ENCODE results near the gene JUNB.

Gene JUNB

GRCh38 chr19:12806242-12807081, 15.2 kb downstream of the JUNB start, which contains the start of gene RNASEH2A (continued):
- TF ChIP-seq BCL11B (tag by site-specific recombination; IDR thresholded peaks at IDR 0.05; ENCODE audit: low read depth) = peak; percentile 72; the same call in 1 of the 2 replicates
- TF ChIP-seq ZBTB8A (tag by site-specific recombination; IDR thresholded peaks at IDR 0.05) = peak; percentile 82
- TF ChIP-seq FEZF1 (tag by site-specific recombination; IDR thresholded peaks at IDR 0.05) = no peak
- TF ChIP-seq HOXD13 (CRISPR knock-in tag; IDR thresholded peaks at IDR 0.05; ENCODE audit: borderline replicate concordance) = no peak
- no peak for TF ChIP-seq ZNF350 (tag by site-specific recombination; IDR thresholded peaks at IDR 0.05)
- no peak for TF ChIP-seq ZNF830 (tag by site-specific recombination; IDR thresholded peaks at IDR 0.05; ENCODE audit: low read depth)
- TF ChIP-seq WT1 (tag by site-specific recombination; IDR thresholded peaks at IDR 0.05) = peak; percentile 30; the same call in 1 of the 2 replicates
- TF ChIP-seq PRDM10 (tag by site-specific recombination; IDR thresholded peaks at IDR 0.05) = peak; percentile 99
- TF ChIP-seq ZBTB11 (tag by site-specific recombination; conservative IDR thresholded peaks at IDR 0.05; ENCODE audit: low read depth) = peak; percentile 40
- TF ChIP-seq SP2 (tag by site-specific recombination; IDR thresholded peaks at IDR 0.05) = peak; percentile 77
- TF ChIP-seq ZNF292 (tag by site-specific recombination; IDR thresholded peaks at IDR 0.05; ENCODE audit: borderline replicate concordance, low read depth) = no peak
- TF ChIP-seq MYNN (tag by site-specific recombination; IDR thresholded peaks at IDR 0.05; ENCODE audit: borderline replicate concordance) = no peak
- TF ChIP-seq ZSCAN23 (tag by site-specific recombination; IDR thresholded peaks at IDR 0.05) = peak; percentile 74; the same call in 1 of the 2 replicates
- TF ChIP-seq GLIS2 (tag by site-specific recombination; IDR thresholded peaks at IDR 0.05) = no peak
- TF ChIP-seq ZBTB17 (tag by site-specific recombination; IDR thresholded peaks at IDR 0.05) = peak; percentile 63
- TF ChIP-seq ZNF266 (tag by site-specific recombination; IDR thresholded peaks at IDR 0.05; ENCODE audit: low read depth) = no peak
- TF ChIP-seq ATF2 (tag by site-specific recombination; IDR thresholded peaks at IDR 0.05; ENCODE audit: low read depth) = no peak
- peak; percentile 70; the same call in 1 of the 2 replicates for TF ChIP-seq ZBTB7A (tag by site-specific recombination; IDR thresholded peaks at IDR 0.05; ENCODE audit: low read depth)
- no peak for TF ChIP-seq PBX3 (CRISPR knock-in tag; IDR thresholded peaks at IDR 0.05)
- 0 out of 2 replicates have a peak, but pooled peaks have one; percentile 53 for TF ChIP-seq ZNF580 (tag by site-specific recombination; IDR thresholded peaks at IDR 0.05)
- no peak for TF ChIP-seq ZNF157 (tag by site-specific recombination; IDR thresholded peaks at IDR 0.05)
- peak; percentile 85 for TF ChIP-seq SP3 (tag by site-specific recombination; IDR thresholded peaks at IDR 0.05)
- no peak for TF ChIP-seq ZNF121 (tag by site-specific recombination; IDR thresholded peaks at IDR 0.05)
- TF ChIP-seq ZNF692 (tag by site-specific recombination; IDR thresholded peaks at IDR 0.05) = peak; percentile 89
- TF ChIP-seq ZNF600 (tag by site-specific recombination; IDR thresholded peaks at IDR 0.05) = peak; percentile 82
- TF ChIP-seq ZNF433 (tag by site-specific recombination; IDR thresholded peaks at IDR 0.05; ENCODE audit: low read depth) = no peak
- peak; percentile 75; the same call in 1 of the 2 replicates for TF ChIP-seq ZNF239 (tag by site-specific recombination; IDR thresholded peaks at IDR 0.05)
- no peak for TF ChIP-seq GFI1B (tag by site-specific recombination; IDR thresholded peaks at IDR 0.05)

Data from HEK293 (cell line).